Stomach (tissue), 9 donors: ENCODE measurements around the gene HOXB6. TPM values are rescaled to one million over a fixed set of nuclear protein-coding genes. Genes with fewer than 3 reads are reported as not detected.

Source experiments
- DNase-seq, 2 donors: peaks; one replicate each; pipeline versions ENCODE4 v3.0.0 to v3.0.0-alpha.2; 2013 to 2019
- H3K27ac ChIP-seq, 5 donors: fragments of 200-600 bp in 4 of 5; sonication (generic) in 4 of 5; one replicate each; pipeline ENCODE4 v1.5.1; 2013 to 2019; ENCODE audit warnings: mild to moderate bottlenecking in 1 of 5, moderate library complexity in 1 of 5
- H3K27me3 ChIP-seq, 3 donors: fragments of 200-600 bp; sonication (generic); one replicate each; pipeline ENCODE4 v1.5.1; 2017 to 2019; ENCODE audit warnings: mixed run types in 1 of 3
- H3K36me3 ChIP-seq, 4 donors: fragments of 200-600 bp; sonication (generic); 1 replicate in 3 of 4; 2 replicates in 1 of 4; pipeline ENCODE4 v1.5.1; 2016 to 2019
- H3K4me1 ChIP-seq, 4 donors: fragments of 200-600 bp; sonication (generic); one replicate each; pipeline ENCODE4 v1.5.1; 2016 to 2019
- H3K4me3 ChIP-seq, 4 donors: fragments of 200-600 bp; sonication (generic) in 3 of 4; one replicate each; pipeline ENCODE4 v1.5.1; 2016 to 2019; ENCODE audit warnings: mild to moderate bottlenecking in 1 of 4
- H3K9me3 ChIP-seq, 4 donors: fragments of 200-600 bp; sonication (generic); one replicate each; pipeline ENCODE4 v1.5.1; 2016 to 2019
- CTCF ChIP-seq, 7 experiments: fragments of 450-650 bp in 4 of 7; fragments of 200-600 bp in 3 of 7; sonication (generic) in 3 of 7; IDR thresholded peaks; one replicate each; pipeline ENCODE4 v1.5.1; 2016 to 2019; ENCODE audit warnings: antibody characterized with exemption in 7 of 7, control low read depth in 2 of 7, mild to moderate bottlenecking in 1 of 7
- EP300 ChIP-seq: sonication (generic); formaldehyde crosslinking; IDR thresholded peaks from one replicate; pipeline ENCODE4 v1.6.1; 2017; ENCODE audit warnings: antibody characterized with exemption
- POLR2A ChIP-seq, 4 donors: fragments of 450-650 bp; IDR thresholded peaks; one replicate each; pipeline ENCODE4 v1.6.1; 2016; ENCODE audit warnings: antibody characterized with exemption in 4 of 4, control low read depth in 2 of 4, mild to moderate bottlenecking in 1 of 4, moderate library complexity in 1 of 4
- POLR2AphosphoS5 ChIP-seq, 3 donors: sonication (generic); formaldehyde crosslinking; IDR thresholded peaks; one replicate each; pipeline ENCODE4 v1.6.1; 2016; ENCODE audit warnings: antibody characterized with exemption in 3 of 3
- WGBS, 5 donors: extraction: QIAGEN DNeasy Blood & Tissue Kit in 3 of 5; methylation state at CpG; one replicate each; pipeline versions ENCODE4 v1.1.5 to v1.1.7; 2013 to 2018; 5-methylcytosine and 5-hydroxymethylcytosine counted together
- intact Hi-C: fragments of 100-400 bp; cut with DNase I; formaldehyde crosslinking; loops from one replicate; pipeline ENCODE4 v1.15.1; 2023; ENCODE audit warnings: low total_unique reads
- polyA plus RNA-seq, 3 donors: library from polyadenylated mRNA; stranded (reverse); fragments of 200-250 nt; gene quantifications; one replicate each; pipeline ENCODE4 v1.2.3, GENCODE V29; 2013
- total RNA-seq, 5 donors: library from RNA; depleted of rRNA; stranded (reverse); fragments of >200 nt; gene quantifications; one replicate each; pipeline versions ENCODE4 v1.1.0 to v1.2.3, GENCODE V29; 2014 to 2016
- donor health status: healthy with polysubstance abuse.
- donor health status: Bipolar disorder and iron deficiency.
- donor health status: healthy.

The HOXB6 gene
- total and polyA plus RNA-seq, 8 donors: 4.2 to 150 (median 10.9) TPM

- intact Hi-C loops: no loop called here
- no peak for TF ChIP-seq POLR2AphosphoS5 (IDR thresholded peaks at IDR 0.05)
- no peak for TF ChIP-seq CTCF (IDR thresholded peaks at IDR 0.05)
- no peak for TF ChIP-seq POLR2A (IDR thresholded peaks at IDR 0.05)
- TF ChIP-seq EP300: no peak
- no peak for DNase-seq
- H3K4me3 ChIP-seq: peak overlapping the region in 1 of 4 donors; percentile 13
- WGBS, 5 donors: 52 to 73% (median 67%) methylated on average over 2 of the region's 2 CpGs
- H3K27ac ChIP-seq: peak overlapping the region in 4 of 5 donors; percentile 90 to 95 (median 93)
- peaks cover 42 to 96% (median 67%) of the 10 kb centered on the region in 4 donors for H3K4me1 ChIP-seq
- peaks cover 0 to 90% (median 33%) of the 10 kb centered on the region in 3 donors for H3K27me3 ChIP-seq
- no peaks in the 10 kb centered on the region for H3K9me3 ChIP-seq
- H3K36me3 ChIP-seq: no peaks in the 10 kb centered on the region
These were observed 46.0 kb downstream of the HOXB6 start for GRCh38 chr17:48558831-48559121.

- no peak for TF ChIP-seq EP300
- no peak for TF ChIP-seq POLR2AphosphoS5 (IDR thresholded peaks at IDR 0.05)
- no peak for TF ChIP-seq CTCF (IDR thresholded peaks at IDR 0.05)
- TF ChIP-seq POLR2A (IDR thresholded peaks at IDR 0.05): no peak
- Histone ChIP-seq H3K4me3 (peak overlapping the region in 1 of 4 donors; percentile 13), H3K27me3 (peaks cover 0 to 86% (median 30%) of the 10 kb centered on the region in 3 donors), H3K36me3 (no peaks in the 10 kb centered on the region), H3K27ac (peak overlapping the region; percentile 7 to 95 (median 93)), H3K9me3 (no peaks in the 10 kb centered on the region), H3K4me1 (peaks cover 41 to 94% (median 63%) of the 10 kb centered on the region in 4 donors)
- peak in 1 of 2 donors; percentile 26 for DNase-seq
- 54 to 67% (median 65%) methylated on average over 13 of the region's 13 CpGs for WGBS, 5 donors
- intact Hi-C loops: no loop called here
These were observed 46.5 kb downstream of the HOXB6 start for GRCh38 chr17:48558057-48558830.

- H3K27me3 ChIP-seq: peaks cover 0 to 87% (median 24%) of the 10 kb centered on the region in 3 donors
- DNase-seq: peak in 1 of 2 donors; percentile 42
- H3K4me1 ChIP-seq: peaks cover 28 to 94% (median 60%) of the 10 kb centered on the region in 4 donors
- H3K4me3 ChIP-seq: peak overlapping the region in 2 of 4 donors; percentile 8 to 40
- TF ChIP-seq POLR2AphosphoS5 (IDR thresholded peaks at IDR 0.05) (no peak), POLR2A (IDR thresholded peaks at IDR 0.05) (no peak), EP300 (no peak), CTCF (IDR thresholded peaks at IDR 0.05) (no peak)
- no peaks in the 10 kb centered on the region for H3K36me3 ChIP-seq
- intact Hi-C loops: no loop called here
- peak overlapping the region; percentile 41 to 95 (median 93) for H3K27ac ChIP-seq
- 39 to 56% (median 48%) methylated on average over 7 of the region's 7 CpGs for WGBS, 5 donors
- no peaks in the 10 kb centered on the region for H3K9me3 ChIP-seq
These were observed 48.0 kb downstream of the HOXB6 start for GRCh38 chr17:48556576-48557401.

GRCh38 chr17:48556229-48556575 lies 48.6 kb downstream of the HOXB6 start:
- Histone ChIP-seq H3K36me3 (no peaks in the 10 kb centered on the region), H3K9me3 (no peaks in the 10 kb centered on the region), H3K27ac (peak overlapping the region in 4 of 5 donors; percentile 90 to 95 (median 93)), H3K4me1 (peaks cover 26 to 94% (median 58%) of the 10 kb centered on the region in 4 donors), H3K4me3 (peak overlapping the region in 2 of 4 donors; percentile 38 to 40), H3K27me3 (peaks cover 0 to 91% (median 29%) of the 10 kb centered on the region in 3 donors)
- peak in 1 of 2 donors; percentile 21 for DNase-seq
- no peak for TF ChIP-seq CTCF (IDR thresholded peaks at IDR 0.05)
- TF ChIP-seq POLR2A (IDR thresholded peaks at IDR 0.05): no peak
- TF ChIP-seq EP300: no peak
- TF ChIP-seq POLR2AphosphoS5 (IDR thresholded peaks at IDR 0.05): no peak
- 49 to 68% (median 52%) methylated on average over 5 of the region's 5 CpGs for WGBS, 5 donors
- intact Hi-C loops: no loop called here
